Neural cell (in vitro differentiated cells): ENCODE measurements around the gene CDH4.

ENCODE experiments used
- CTCF ChIP-seq: fragments of 450-650 bp; IDR thresholded peaks from 2 replicates; pipeline ENCODE4 v1.5.1; 2014; ENCODE audit warnings: antibody characterized with exemption, mild to moderate bottlenecking, moderate library complexity; ENCODE audit not compliant: poor library complexity, severe bottlenecking
- EP300 ChIP-seq: fragments of 450-650 bp; conservative IDR thresholded peaks from 2 replicates; pipeline ENCODE4 v1.6.1; 2014; ENCODE audit warnings: antibody characterized with exemption, mild to moderate bottlenecking, moderate library complexity; ENCODE audit not compliant: poor library complexity, severe bottlenecking
- EZH2 ChIP-seq: fragments of 200-600, 300-800 bp; shearing (Covaris generic), sonication (generic); IDR thresholded peaks from 2 replicates; pipeline ENCODE4 v1.6.1; 2014; ENCODE audit warnings: antibody characterized with exemption, low read length, borderline replicate concordance, mild to moderate bottlenecking; ENCODE audit not compliant: insufficient read depth, poor library complexity, severe bottlenecking
- MXI1 ChIP-seq: fragments of 450-650 bp; conservative IDR thresholded peaks from 2 replicates; pipeline ENCODE4 v1.6.1; 2014; ENCODE audit warnings: antibody characterized with exemption, mild to moderate bottlenecking; ENCODE audit not compliant: poor library complexity, severe bottlenecking
- POLR2AphosphoS5 ChIP-seq: IDR thresholded peaks from 2 replicates; pipeline ENCODE4 v1.6.1; 2012
- RAD21 ChIP-seq: fragments of 450-650 bp; conservative IDR thresholded peaks from 2 replicates; pipeline ENCODE4 v1.6.1; 2014; ENCODE audit warnings: antibody characterized with exemption, mild to moderate bottlenecking, moderate library complexity

- TF ChIP-seq MXI1 (no peak), EZH2 (no peak), POLR2AphosphoS5 (no peak), CTCF (no peak), RAD21 (no peak), EP300 (no peak)
Observed at GRCh38 chr20:61745397-61746146, 493.5 kb downstream of the CDH4 start.
